Measurements from ENCODE around the gene ACSBG1. TPM values are rescaled to one million over a fixed set of nuclear protein-coding genes. Genes with fewer than 3 reads are reported as not detected.

The ACSBG1 gene
- total RNA-seq, 2 donors from 2014 or later, result 0.45 to 0.58 TPM

GRCh38 chr15:78208887-78209645 is 25.3 kb downstream of the ACSBG1 start:
- DNase-seq, result peak; percentile 50 to 51
- intact Hi-C loops (cut with DNase I, micrococcal nuclease), result no loop called here
- ATAC-seq, result peak; percentile 58

GRCh38 chr15:78208341-78208844 is 26.0 kb downstream of the ACSBG1 start:
- no peak for DNase-seq
- intact Hi-C loops (cut with DNase I, micrococcal nuclease), result no loop called here
- no peak for ATAC-seq

- DNase-seq (no peak), ATAC-seq (no peak)
- intact Hi-C loops (cut with DNase I, micrococcal nuclease), result no loop called here
Measured at GRCh38 chr15:78207641-78208340, 26.6 kb downstream of the ACSBG1 start.

- DNase-seq (no peak), ATAC-seq (no peak)
- intact Hi-C loops (cut with DNase I, micrococcal nuclease), result no loop called here
Measured at GRCh38 chr15:78207110-78207458, 27.3 kb downstream of the ACSBG1 start.

- intact Hi-C loops (cut with DNase I, micrococcal nuclease), result no loop called here
- no peak for DNase-seq
- ATAC-seq, result no peak
Measured at GRCh38 chr15:78206326-78207109, 27.8 kb downstream of the ACSBG1 start.

GRCh38 chr15:78205856-78206255 is 28.5 kb downstream of the ACSBG1 start:
- intact Hi-C loops (cut with DNase I, micrococcal nuclease), result no loop called here
- DNase-seq, result no peak
- ATAC-seq, result no peak

GRCh38 chr15:78205337-78205736 is 29.0 kb downstream of the ACSBG1 start:
- ATAC-seq (no peak), DNase-seq (no peak)
- intact Hi-C loops (cut with DNase I, micrococcal nuclease), result no loop called here

- ATAC-seq (no peak), DNase-seq (no peak)
- intact Hi-C loops (cut with DNase I, micrococcal nuclease), result no loop called here
Measured at GRCh38 chr15:78204351-78205309, 29.7 kb downstream of the ACSBG1 start.

- intact Hi-C loops (cut with DNase I, micrococcal nuclease), result no loop called here
- DNase-seq (no peak), ATAC-seq (no peak)
Measured at GRCh38 chr15:78203346-78204225, 30.8 kb downstream of the ACSBG1 start.

GRCh38 chr15:78201281-78202190 is 32.8 kb downstream of the ACSBG1 start:
- intact Hi-C loops (cut with DNase I, micrococcal nuclease), result no loop called here
- no peak for ATAC-seq
- no peak for DNase-seq

- ATAC-seq (no peak), DNase-seq (no peak)
- intact Hi-C loops (cut with DNase I, micrococcal nuclease), result no loop called here
Measured at GRCh38 chr15:78200276-78200930, 34.0 kb downstream of the ACSBG1 start.

- intact Hi-C loops (cut with DNase I, micrococcal nuclease), result loop anchor here (10.0 kb wide), 2 partner anchors 73 to 83 kb away; no protein-coding TSS in a partner anchor
- DNase-seq, result no peak
- no peak for ATAC-seq
Measured at GRCh38 chr15:78197632-78198031, 36.7 kb downstream of the ACSBG1 start.

GRCh38 chr15:78195735-78196201 is 38.6 kb downstream of the ACSBG1 start:
- ATAC-seq, result peak; percentile 96
- peak; percentile 25 to 52 for DNase-seq
- intact Hi-C loops (cut with DNase I, micrococcal nuclease), result loop anchor here (10.0 kb wide), 2 partner anchors 71 to 81 kb away; no protein-coding TSS in a partner anchor

GRCh38 chr15:78194568-78194925 is 39.8 kb downstream of the ACSBG1 start:
- DNase-seq (no peak), ATAC-seq (no peak)
- intact Hi-C loops (cut with DNase I, micrococcal nuclease), result loop anchor here (10.0 kb wide), 2 partner anchors 70 to 80 kb away; no protein-coding TSS in a partner anchor

- ATAC-seq, result no peak
- no peak for DNase-seq
- intact Hi-C loops (cut with DNase I, micrococcal nuclease), result loop anchor here (10.0 kb wide), 2 partner anchors 69 to 79 kb away; no protein-coding TSS in a partner anchor
Measured at GRCh38 chr15:78193731-78194567, 40.4 kb downstream of the ACSBG1 start.
